MCF 10A (cell line): ENCODE data around the gene AUTS2. TPM values are rescaled to one million over a fixed set of nuclear protein-coding genes. Genes with fewer than 3 reads are reported as not detected.

ENCODE experiments used
- BruUV-seq: library from RNA; stranded (reverse); fragments of 400-500 nt; replicated peaks from 2 replicates; lab custom pipeline; 2021; lab: Mats Ljungman, UMichigan
- CTCF ChIA-PET: fragments of 300-600 bp; sonication (Branson Sonifier 250); formaldehyde crosslinking; extraction: SDS; loops from one replicate; lab custom pipeline; 2021; ENCODE audit warnings: antibody characterized with exemption, inconsistent platforms; lab: Yijun Ruan, JAX
- POLR2A ChIA-PET: fragments of 300-600, 350-650 bp; sonication (Branson Sonifier 250); formaldehyde crosslinking; extraction: SDS; loops from one replicate; lab custom pipeline; 2020; ENCODE audit warnings: antibody characterized with exemption, inconsistent platforms; lab: Yijun Ruan, JAX
- DNase-seq: peaks from one replicate; pipeline ENCODE4 v3.0.0-alpha.2; 2018; ENCODE audit not compliant: unreplicated experiment
- H3K27ac Mint-ChIP-seq: one replicate; pipeline ENCODE4 v1.8.0; 2022; ENCODE audit warnings: mild to moderate bottlenecking, low read depth, mixed read lengths; ENCODE audit not compliant: unreplicated experiment
- H3K27me3 Mint-ChIP-seq: one replicate; pipeline ENCODE4 v1.8.0; 2022; ENCODE audit warnings: mixed read lengths; ENCODE audit not compliant: insufficient read depth, unreplicated experiment
- H3K36me3 Mint-ChIP-seq: one replicate; pipeline ENCODE4 v1.8.0; 2022; ENCODE audit warnings: mild to moderate bottlenecking, moderate library complexity, mixed read lengths; ENCODE audit not compliant: insufficient read depth, unreplicated experiment
- H3K4me1 Mint-ChIP-seq: one replicate; pipeline ENCODE4 v1.8.0; 2022; ENCODE audit warnings: mixed read lengths; ENCODE audit not compliant: insufficient read depth, unreplicated experiment
- H3K4me3 Mint-ChIP-seq: one replicate; pipeline ENCODE4 v1.8.0; 2022; ENCODE audit warnings: mild to moderate bottlenecking, moderate library complexity, mixed read lengths; ENCODE audit not compliant: unreplicated experiment
- H3K9me3 Mint-ChIP-seq: one replicate; pipeline ENCODE4 v1.8.0; 2022; ENCODE audit warnings: mixed read lengths; ENCODE audit not compliant: unreplicated experiment
- intact Hi-C: fragments of 100-400 bp; cut with micrococcal nuclease; formaldehyde crosslinking; loops from 2 replicates; pipeline ENCODE4 v1.14.1; 2022
- total RNA-seq: library from RNA; stranded (reverse); gene quantifications from 2 replicates; pipeline ENCODE4 v1.2.3, GENCODE V29; 2022
- TF ChIP-seq, protein P1 (sequence below): fragments of 200-600 bp; IDR thresholded peaks from one replicate; pipeline ENCODE4 v1.8.0; 2022; ENCODE audit warnings: antibody characterized with exemption, mild to moderate bottlenecking; ENCODE audit not compliant: unreplicated experiment

The AUTS2 gene
- total RNA-seq, 1 experiment from 2014 or later, result 1.3 TPM

DNA sequence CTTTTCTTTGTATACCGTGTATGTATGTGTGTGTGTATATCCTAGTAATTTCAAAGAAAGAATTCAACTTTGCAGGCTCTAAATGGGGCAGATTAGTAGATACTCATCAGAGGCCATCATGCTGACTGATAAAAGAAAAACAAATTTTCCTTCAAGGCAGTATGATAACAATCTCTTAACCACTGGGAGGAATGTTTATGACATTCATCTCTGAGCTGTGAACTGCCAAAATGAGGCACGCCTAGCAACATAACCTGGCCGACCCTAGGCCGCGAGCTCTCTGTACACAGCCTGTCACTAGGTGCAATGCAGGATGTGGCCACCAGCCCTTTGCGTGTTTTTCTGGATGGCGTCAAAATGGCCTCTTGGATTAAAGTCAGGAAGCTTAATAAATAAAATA is 1190.0 kb downstream of the AUTS2 start:
- Mint-ChIP-seq H3K27me3 (no peaks in the 10 kb centered on the region), H3K27ac (no peak overlapping the region), H3K36me3 (no peaks in the 10 kb centered on the region), H3K4me3 (no peak overlapping the region), H3K4me1 (peaks cover 7% of the 10 kb centered on the region), H3K9me3 (no peaks in the 10 kb centered on the region)
- POLR2A ChIA-PET, result no interaction called here
- intact Hi-C loops, result no loop called here
- DNase-seq, result no peak
- CTCF ChIA-PET, result no interaction called here
- TF ChIP-seq, protein P1, sequence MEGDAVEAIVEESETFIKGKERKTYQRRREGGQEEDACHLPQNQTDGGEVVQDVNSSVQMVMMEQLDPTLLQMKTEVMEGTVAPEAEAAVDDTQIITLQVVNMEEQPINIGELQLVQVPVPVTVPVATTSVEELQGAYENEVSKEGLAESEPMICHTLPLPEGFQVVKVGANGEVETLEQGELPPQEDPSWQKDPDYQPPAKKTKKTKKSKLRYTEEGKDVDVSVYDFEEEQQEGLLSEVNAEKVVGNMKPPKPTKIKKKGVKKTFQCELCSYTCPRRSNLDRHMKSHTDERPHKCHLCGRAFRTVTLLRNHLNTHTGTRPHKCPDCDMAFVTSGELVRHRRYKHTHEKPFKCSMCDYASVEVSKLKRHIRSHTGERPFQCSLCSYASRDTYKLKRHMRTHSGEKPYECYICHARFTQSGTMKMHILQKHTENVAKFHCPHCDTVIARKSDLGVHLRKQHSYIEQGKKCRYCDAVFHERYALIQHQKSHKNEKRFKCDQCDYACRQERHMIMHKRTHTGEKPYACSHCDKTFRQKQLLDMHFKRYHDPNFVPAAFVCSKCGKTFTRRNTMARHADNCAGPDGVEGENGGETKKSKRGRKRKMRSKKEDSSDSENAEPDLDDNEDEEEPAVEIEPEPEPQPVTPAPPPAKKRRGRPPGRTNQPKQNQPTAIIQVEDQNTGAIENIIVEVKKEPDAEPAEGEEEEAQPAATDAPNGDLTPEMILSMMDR, result no peak
- BruUV-seq, result no TSS peak

DNA sequence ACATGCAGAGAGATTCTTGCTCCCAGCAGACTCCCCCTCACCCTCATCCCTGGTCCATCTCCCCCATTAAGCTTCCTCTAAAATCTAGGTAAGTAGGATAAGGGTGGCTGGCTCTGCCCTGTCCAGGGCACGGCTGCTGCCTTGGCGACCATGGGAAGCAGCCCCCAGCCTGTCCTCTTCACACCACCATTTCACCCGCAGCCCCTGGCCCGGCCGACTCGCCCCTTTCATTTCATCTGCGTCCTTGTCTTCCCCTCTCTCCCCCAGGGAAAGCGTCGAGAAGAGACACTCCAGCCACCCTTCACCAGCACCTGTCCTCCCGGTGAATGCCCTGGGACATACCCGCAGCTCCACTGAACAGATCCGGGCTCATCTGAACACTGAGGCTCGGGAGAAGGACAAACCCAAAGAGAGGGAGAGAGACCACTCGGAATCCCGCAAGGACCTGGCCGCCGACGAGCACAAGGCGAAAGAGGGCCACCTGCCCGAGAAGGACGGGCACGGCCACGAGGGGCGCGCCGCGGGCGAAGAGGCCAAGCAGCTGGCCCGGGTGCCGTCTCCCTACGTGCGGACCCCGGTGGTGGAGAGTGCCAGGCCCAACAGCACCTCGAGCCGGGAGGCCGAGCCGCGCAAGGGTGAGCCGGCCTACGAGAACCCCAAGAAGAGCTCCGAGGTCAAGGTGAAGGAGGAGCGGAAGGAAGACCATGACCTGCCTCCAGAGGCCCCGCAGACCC is 1191.4 kb downstream of the AUTS2 start:
- H3K36me3 Mint-ChIP-seq, result no peaks in the 10 kb centered on the region
- no peak overlapping the region for H3K27ac Mint-ChIP-seq
- CTCF ChIA-PET, result interaction anchor here (0.5 to 0.6 kb wide), 3 partner anchors 12 to 1016 kb away, joined by 3 to 4 read pairs (median 3); no protein-coding TSS in a partner anchor
- TF ChIP-seq, protein P1, result no peak
- intact Hi-C loops, result no loop called here
- no peaks in the 10 kb centered on the region for H3K9me3 Mint-ChIP-seq
- no peak for DNase-seq
- BruUV-seq, result no TSS peak
- no peaks in the 10 kb centered on the region for H3K27me3 Mint-ChIP-seq
- H3K4me1 Mint-ChIP-seq, result peaks cover 7% of the 10 kb centered on the region
- POLR2A ChIA-PET, result no interaction called here
- H3K4me3 Mint-ChIP-seq, result no peak overlapping the region

- ChIA-PET CTCF (interaction anchor here (0.5 to 0.6 kb wide), 2 partner anchors 45 to 1015 kb away, joined by 3 to 4 read pairs; no protein-coding TSS in a partner anchor), POLR2A (no interaction called here)
- Mint-ChIP-seq H3K27ac (no peak overlapping the region), H3K36me3 (no peaks in the 10 kb centered on the region), H3K4me3 (no peak overlapping the region), H3K9me3 (no peaks in the 10 kb centered on the region), H3K27me3 (no peaks in the 10 kb centered on the region), H3K4me1 (peaks cover 3% of the 10 kb centered on the region)
- intact Hi-C loops, result no loop called here
- TF ChIP-seq, protein P1, result no peak
- no peak for DNase-seq
- no TSS peak for BruUV-seq
Measured at GRCh38 chr7:70790215-70791073, 1192.2 kb downstream of the AUTS2 start.

DNA sequence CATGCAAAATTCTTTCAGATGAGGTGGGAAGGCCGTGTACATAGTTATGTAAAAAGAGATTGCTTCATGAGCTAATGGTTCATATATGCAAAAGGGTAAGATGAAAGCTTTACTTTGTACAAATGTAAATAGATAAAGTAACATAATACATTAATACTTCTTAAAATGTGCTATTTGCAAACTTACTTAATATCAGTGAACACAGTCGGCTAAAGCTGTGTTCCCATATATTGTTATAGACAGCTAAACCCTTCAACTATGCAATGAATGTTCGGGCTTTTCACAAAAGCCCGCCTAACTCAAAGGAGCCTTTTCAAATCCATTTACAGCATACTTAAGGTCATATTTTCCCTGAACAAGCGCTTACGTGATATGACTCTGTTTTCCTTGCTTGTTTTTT is 1193.1 kb downstream of the AUTS2 start:
- ChIA-PET POLR2A (no interaction called here), CTCF (no interaction called here)
- BruUV-seq, result no TSS peak
- no peaks in the 10 kb centered on the region for H3K36me3 Mint-ChIP-seq
- no peak overlapping the region for H3K4me3 Mint-ChIP-seq
- intact Hi-C loops, result no loop called here
- no peak overlapping the region for H3K27ac Mint-ChIP-seq
- H3K9me3 Mint-ChIP-seq, result no peaks in the 10 kb centered on the region
- no peak for DNase-seq
- TF ChIP-seq, protein P1, result no peak
- H3K4me1 Mint-ChIP-seq, result no peaks in the 10 kb centered on the region
- no peaks in the 10 kb centered on the region for H3K27me3 Mint-ChIP-seq
